G401.6 (cell line): ENCODE measurements around the gene SMAD3.

Experiments
- FAIRE-seq: peaks from 2 replicates; lab custom pipeline; 2012; peaks lifted over from hg19 to GRCh38; lab: Jason Lieb, UNC

The SMAD3 gene

DNA sequence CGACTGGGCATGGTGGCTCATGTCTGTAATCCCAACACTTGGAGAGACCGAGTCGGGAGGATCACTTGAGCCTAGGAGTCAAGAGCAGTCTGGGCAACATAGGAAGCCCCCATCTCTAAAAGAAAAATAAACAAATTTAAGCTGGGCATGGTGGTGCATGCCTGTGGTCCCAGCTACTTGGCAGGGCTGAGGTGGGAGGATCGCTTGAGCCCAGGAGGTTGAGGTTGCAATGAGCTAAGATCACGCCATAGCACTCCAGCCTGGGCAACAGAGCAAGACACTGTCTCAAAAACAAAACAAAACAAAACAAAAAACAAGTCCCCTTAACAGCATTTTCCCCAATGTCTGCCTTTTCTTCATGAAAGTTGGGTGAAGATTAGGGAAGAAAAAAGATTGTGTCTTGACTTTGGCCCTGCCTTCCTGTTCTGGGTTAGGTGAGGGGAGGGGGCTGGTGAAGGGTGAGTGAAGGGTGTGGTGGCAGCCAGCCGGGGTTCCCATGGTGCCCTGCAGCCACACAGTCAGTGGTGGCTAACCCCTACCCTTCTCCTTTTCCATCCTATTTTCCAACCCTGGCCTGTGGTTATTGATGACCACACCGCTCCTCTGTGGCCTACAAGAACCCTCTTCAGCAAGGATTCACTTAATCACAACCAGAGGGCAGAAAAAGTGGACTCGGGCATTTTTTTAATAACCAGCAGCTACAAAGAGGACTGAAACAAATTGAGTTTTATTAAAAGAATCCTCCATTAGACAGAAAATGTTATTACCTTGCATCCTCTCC lies 28.4 kb upstream of the SMAD3 start:
- FAIRE-seq: no peak

GRCh38 chr15:67037694-67038093 lies 27.7 kb upstream of the SMAD3 start:
- no peak for FAIRE-seq

DNA sequence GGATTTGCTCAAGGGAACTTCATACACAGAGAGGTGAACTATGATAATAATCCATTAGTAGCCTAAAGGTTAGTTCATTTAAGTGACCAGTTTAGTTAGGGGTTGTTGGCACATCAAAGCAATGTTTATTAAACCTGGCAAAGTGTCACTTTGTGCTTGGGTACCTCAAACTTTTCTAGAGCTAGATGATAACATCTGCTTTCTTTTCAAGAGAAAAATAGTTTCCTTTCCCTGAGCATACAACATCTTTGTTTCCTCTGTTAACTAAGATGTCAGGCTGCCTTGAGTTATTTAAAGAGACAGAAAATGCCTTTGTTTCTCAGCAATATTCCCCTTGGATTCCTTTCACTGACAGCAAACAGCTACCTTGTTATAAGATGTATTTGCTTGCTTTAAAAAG lies 26.7 kb upstream of the SMAD3 start:
- FAIRE-seq: no peak

GRCh38 chr15:67039384-67040075 lies 25.9 kb upstream of the SMAD3 start:
- no peak for FAIRE-seq

DNA sequence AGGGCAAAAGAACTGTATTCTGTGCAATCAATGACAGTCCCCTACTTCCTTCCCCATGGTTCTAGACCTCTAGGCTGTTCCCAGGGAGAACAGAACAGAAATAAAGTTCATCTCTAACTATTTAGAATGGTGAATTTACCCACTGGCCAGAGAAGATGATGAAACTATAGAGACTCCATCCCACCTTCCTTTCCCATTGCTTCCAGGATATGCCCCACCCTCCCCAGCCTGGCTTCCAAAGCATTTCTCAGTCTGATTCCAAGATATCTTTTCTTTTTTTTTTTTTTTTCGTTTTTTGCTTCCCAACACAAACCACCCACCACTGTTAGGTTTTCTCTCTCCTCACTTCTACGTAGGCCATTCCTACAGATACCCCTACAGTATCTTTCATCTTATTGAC lies 25.1 kb upstream of the SMAD3 start:
- FAIRE-seq: no peak

- no peak for FAIRE-seq
Measured at GRCh38 chr15:67042551-67043142, 22.8 kb upstream of the SMAD3 start.

DNA sequence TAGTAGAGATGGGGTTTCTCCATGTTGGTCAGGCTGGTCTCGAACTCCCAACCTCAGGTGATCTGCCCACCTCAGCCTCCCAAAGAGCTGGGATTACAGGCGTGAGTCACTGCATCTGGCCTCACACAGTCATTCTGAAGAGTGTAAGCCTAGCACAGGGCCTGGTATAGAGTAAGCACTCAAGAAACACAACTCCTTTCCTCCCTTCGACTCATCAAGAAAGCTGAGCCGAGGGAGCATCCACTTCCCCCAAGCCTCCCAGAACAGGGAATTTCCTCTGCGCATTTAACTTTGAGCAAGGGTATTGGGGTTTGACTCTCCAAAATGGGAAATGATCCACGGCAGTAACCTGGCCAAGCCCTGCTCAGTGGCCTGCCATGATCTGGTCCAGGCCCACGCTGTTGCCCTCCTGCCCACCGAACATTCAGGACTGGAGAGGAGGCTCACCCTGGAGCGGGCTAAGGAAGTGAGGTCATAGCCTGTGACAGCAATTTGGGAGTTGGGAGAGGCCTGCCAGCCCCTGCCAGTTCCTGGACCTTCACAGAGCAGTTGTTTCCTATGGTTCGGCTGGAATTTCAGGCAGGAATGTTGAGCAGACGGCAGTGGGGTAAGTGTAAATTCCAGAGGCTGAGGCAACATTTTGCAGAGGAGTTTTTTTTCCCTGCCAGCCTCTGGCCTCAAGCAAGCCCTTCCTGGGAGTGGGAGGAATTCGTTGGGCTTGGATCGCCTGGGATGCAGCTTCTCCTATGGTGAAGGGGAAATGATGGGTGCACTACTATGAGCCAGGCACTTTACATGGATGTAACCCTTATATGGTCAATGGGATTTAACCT lies 21.2 kb upstream of the SMAD3 start:
- no peak for FAIRE-seq

DNA sequence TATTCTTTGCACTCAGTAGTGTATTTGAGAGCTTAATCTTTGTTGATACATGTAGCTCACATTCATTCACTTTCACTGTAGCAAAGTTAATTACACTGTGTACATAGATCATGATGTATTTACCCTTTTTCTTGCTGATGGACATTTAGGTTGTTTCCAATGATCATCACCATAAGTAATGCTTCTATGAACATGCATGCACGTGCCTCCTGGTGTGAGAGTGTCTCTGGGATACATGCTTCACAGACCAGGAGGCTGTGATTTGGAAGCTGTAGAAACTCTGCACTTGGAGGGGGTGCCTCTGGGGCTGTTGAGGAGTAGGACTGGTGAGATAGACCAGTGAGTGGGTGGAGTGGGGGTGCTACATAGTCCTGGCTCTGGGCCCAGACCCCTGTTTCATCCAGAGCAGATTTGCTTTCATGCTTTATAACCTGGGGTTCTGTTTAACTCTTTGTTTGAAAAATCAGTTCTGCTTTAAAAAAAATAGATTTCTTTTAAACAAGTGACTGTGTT lies 18.2 kb upstream of the SMAD3 start:
- FAIRE-seq: no peak

GRCh38 chr15:67048281-67049279 lies 16.8 kb upstream of the SMAD3 start:
- no peak for FAIRE-seq

- no peak for FAIRE-seq
Measured at GRCh38 chr15:67049351-67050044, 15.9 kb upstream of the SMAD3 start.

DNA sequence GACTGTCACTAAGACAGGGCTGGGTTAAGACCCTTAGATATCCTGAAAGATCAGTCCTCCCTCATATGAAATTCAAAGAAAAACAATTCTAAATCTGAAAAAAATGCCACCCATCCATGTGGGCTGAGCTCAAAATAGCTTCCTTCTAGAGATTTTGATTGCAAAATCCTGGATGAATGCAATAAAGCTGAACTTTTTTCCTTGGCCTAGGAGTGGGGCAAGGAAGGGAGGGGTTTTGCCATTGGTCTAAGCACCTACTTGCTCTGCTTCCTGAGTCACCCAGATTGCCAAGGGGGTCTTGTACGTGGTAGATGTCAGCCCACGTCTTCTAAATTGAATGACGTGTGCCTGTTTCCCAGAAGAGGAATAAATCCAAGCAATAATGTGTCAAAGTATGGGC lies 15.3 kb upstream of the SMAD3 start:
- no peak for FAIRE-seq

- FAIRE-seq: no peak
Measured at GRCh38 chr15:67050522-67051087, 14.8 kb upstream of the SMAD3 start.

DNA sequence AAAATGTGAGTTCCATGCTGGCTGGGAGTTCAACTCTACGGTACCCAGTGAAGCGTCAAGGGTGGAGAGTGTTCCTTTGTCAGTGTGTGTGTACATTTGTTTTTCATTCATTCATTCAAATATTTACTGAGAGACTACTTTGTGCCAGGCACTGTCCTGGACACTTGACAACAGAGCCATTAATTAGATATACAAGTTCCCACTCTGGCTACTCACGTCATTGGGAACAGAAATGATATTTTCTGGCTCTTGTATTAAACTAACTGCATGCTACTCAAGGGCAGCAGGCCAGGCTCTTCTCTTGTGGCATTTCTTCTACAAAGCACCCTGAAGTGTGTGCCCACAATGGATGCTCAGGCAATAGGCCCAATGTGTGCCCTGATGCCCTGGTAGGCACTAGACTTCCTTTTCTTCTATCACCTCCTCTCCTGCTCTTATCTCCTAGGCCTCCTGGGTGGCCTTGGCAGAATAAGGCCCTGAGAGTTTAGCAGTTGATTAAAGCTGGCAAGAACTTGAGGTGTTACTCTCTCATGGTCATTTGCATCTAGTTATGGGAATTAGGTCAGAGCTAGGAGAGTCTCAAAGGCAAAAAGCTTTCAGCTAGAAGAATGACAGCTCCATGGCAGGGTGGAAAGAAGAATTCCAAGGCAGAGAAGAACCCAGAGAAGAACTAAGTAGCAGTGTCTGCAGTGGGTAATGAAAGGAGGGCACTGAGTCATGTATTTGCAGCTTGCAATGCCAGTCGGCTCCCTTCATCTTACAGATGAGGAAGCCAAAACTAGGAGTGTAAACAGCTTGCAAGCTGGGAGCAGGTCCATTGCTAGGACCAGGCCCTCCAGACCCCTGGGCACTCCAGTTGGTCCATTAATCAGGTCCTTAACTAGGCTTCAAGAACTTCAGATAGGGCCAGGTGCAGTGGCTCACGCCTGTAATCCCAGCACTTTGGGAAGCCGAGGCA lies 14.0 kb upstream of the SMAD3 start:
- no peak for FAIRE-seq

GRCh38 chr15:67054676-67055075 lies 10.7 kb upstream of the SMAD3 start:
- no peak for FAIRE-seq

GRCh38 chr15:67059127-67059553 lies 6.3 kb upstream of the SMAD3 start:
- FAIRE-seq: no peak

DNA sequence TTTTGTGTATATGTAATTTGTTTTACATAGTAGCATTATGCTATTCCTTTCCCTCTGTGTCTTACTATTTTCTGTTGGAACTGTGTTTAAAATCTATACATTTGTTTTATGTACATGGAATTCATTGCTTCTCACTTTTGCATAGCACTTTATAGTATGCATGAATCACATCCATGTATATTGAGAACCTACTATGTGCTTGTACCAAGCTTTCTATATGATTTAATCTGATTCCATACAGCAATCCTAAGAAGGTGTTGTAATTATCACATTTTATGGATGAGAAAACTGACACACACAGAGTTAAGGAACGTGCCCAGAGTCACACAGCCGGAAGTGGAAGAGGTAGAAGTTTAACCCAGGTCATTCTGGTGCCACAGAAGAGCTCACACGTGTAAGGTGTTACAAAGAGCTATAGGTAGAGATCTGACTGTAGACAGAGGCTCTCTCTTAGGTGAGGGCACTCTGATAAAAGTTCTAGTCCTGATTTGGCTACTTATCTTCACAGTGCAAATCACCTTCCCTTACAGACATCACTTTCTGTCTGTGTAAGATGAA lies 3.5 kb upstream of the SMAD3 start:
- no peak for FAIRE-seq

- no peak for FAIRE-seq
Measured at GRCh38 chr15:67062369-67062985, 2.9 kb upstream of the SMAD3 start.
